WI38 (cell line): ENCODE measurements around the gene BBX.
A peak's percentile ranks its signal among the peaks of the same experiment; 100 is the strongest.

ENCODE experiments used
- H3K4me3 ChIP-seq: 2 replicates; pipeline ENCODE4 v1.5.1; 2011; ENCODE audit warnings: low read depth, mild to moderate bottlenecking, control low read depth, low read length
- CTCF ChIP-seq: IDR thresholded peaks from 2 replicates; pipeline ENCODE4 v1.5.1; 2012; ENCODE audit warnings: low read depth, mild to moderate bottlenecking, control low read depth, low read length

BBX gene

GRCh38 chr3:107506458-107506857 is 16.3 kb upstream of the BBX start:
- no peak overlapping the region for H3K4me3 ChIP-seq
- TF ChIP-seq CTCF: no peak

DNA sequence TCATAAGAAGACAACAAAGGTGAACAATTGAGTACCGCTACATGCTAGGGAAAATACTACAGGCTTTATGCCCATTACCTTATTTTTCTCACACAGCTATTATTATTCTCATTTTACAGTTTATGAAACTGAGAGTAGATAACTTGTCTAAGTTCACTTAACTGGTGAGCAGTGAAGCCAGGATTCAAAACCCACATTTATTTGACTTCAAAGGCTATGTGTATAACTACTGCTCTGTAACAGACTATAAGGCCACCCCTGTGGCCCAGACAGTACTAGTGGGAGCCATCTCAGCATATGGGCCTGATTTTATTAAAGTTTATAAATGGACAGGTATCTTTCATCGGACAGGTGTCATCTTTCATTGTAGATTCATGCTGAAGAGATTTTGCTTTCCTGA is 14.4 kb upstream of the BBX start:
- no peak for TF ChIP-seq CTCF
- H3K4me3 ChIP-seq: no peak overlapping the region

DNA sequence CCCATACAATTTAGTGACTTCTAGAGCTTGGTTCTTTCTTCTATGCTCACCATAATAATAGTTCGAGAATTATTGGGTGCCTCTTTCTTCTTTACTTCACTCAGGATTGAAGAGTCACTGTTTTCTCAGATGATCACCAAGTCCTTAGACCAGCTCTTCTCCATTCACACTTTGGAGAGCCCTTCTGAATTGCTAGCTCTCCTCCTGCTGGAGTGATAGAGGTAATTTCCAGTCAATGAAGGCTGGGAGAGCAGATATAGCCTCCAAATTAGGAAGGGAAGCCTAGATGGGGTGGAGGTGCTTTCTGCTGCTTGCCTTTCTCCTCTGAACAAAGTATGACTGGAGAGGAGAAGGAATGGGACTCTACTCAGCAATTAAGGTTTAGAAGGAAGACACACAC is 10.7 kb upstream of the BBX start:
- no peak overlapping the region for H3K4me3 ChIP-seq
- TF ChIP-seq CTCF: peak; percentile 4; the same call in 1 of the 2 replicates

- H3K4me3 ChIP-seq: no peak overlapping the region
- TF ChIP-seq CTCF: no peak
These were observed 8.3 kb upstream of the BBX start for GRCh38 chr3:107514453-107514852.

- no peak for TF ChIP-seq CTCF
These were observed 6.3 kb upstream of the BBX start for GRCh38 chr3:107516475-107516874.

DNA sequence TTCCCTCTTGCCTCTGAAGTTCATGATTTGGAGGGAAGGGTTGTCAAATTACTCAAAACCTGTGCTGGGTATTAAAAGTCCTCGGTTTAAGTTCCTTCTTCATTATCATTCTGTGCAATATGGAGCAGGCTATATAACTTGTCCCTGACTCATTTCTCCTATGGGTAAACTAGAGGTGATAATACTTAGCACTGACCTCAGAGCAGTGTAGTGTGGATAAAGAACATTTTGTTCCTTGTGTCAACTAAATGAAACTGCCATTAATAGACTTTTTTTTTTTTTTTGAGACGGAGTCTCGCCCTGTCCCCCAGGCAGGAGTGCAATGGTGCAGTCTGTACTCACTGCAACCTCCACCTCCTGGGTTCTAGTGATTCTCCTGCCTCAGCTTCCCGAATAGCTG is 2.2 kb upstream of the BBX start:
- H3K4me3 ChIP-seq: no peak overlapping the region
- TF ChIP-seq CTCF: no peak

More at GRCh38 chr3:107516475-107516874, 6.3 kb upstream of the BBX start:
- H3K4me3 ChIP-seq: no peak overlapping the region

DNA sequence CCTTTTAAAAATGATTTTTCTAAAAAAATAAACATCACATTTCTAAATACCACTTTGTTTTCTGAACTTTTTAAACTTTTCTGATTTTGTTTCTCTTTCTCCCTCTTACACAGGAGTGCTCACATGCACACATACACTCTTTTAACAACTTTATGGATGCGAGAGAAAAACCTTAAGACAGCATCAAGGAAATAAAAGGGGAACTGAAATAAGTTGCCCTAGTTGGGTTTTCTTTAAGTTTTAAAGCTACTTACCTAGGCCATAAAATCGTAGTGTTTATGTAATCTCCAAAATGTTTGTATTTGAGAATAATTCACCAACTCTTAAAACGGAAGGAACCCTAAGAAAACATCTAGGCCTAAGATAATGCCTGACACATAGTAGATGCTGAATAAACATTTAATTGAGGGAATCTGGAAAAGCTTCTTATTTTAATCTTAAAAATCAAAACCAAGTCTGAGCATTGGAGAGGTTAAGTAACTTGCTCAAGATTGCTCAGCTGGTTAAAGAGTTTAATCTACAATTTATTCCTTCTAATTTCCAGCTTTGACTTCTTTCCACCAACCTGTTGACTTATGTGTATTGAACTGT is 1.2 kb upstream of the BBX start:
- TF ChIP-seq CTCF: no peak
- H3K4me3 ChIP-seq: no peak overlapping the region
